HepG2 (cell line): ENCODE data around the gene PRDX3. TPM values are rescaled to one million over a fixed set of nuclear protein-coding genes. Genes with fewer than 3 reads are reported as not detected.

Source experiments
- ATAC-seq: fragments of 200-7000 bp; cut with Tn5 transposase; 3 replicates; pipeline ENCODE4 v1.9.1; 2020; ENCODE audit warnings: mild to moderate bottlenecking, moderate library complexity
- BruUV-seq: library from RNA; stranded (reverse); fragments of 400-500 nt; replicated peaks from 2 replicates; lab custom pipeline; 2021; lab: Mats Ljungman, UMichigan
- CTCF ChIA-PET: fragments of 300-600 bp; formaldehyde crosslinking; extraction: SDS; loops from one replicate; lab custom pipeline; 2021; ENCODE audit warnings: low total read pairs, inconsistent platforms, low intra/inter-chr PET ratio; lab: Yijun Ruan, JAX
- POLR2A ChIA-PET: fragments of 350-600 bp; sonication (Branson Sonifier 250); formaldehyde crosslinking; loops from one replicate; lab custom pipeline; 2020; ENCODE audit warnings: antibody characterized with exemption, inconsistent platforms; lab: Yijun Ruan, JAX
- DNase-seq: peaks from one replicate; pipeline ENCODE4 v3.0.0-alpha.2; 2015; ENCODE audit warnings: low spot score
- FAIRE-seq: peaks from 3 replicates; lab custom pipeline; 2011; peaks lifted over from hg19 to GRCh38; lab: Jason Lieb, UNC
- H2AFZ ChIP-seq: one replicate; pipeline ENCODE4 v1.6.1; 2011; ENCODE audit warnings: low read length, inconsistent platforms
- H3K27ac ChIP-seq: fragments of 300-600 bp; 3 replicates; pipeline ENCODE4 v1.8.0; 2011; ENCODE audit warnings: mixed run types, mild to moderate bottlenecking, mixed read lengths, low read length, inconsistent platforms; ENCODE audit not compliant: insufficient read depth; ENCODE audit errors: extremely low read length
- H3K27me3 ChIP-seq, 2 experiments: fragments of 200-600 bp in 1 of 2; 2 replicates in 1 of 2; 3 replicates in 1 of 2; pipeline versions ENCODE4 v1.6.0 to v1.8.0; 2011; ENCODE audit warnings: low read length in 2 of 2, mild to moderate bottlenecking in 2 of 2, moderate library complexity in 2 of 2, inconsistent platforms in 1 of 2; ENCODE audit not compliant: insufficient read depth in 2 of 2, control insufficient read depth in 1 of 2
- H3K36me3 ChIP-seq, 2 experiments: fragments of 200-600 bp in 1 of 2; replicated peaks in 1 of 2; 2 replicates in 1 of 2; 3 replicates in 1 of 2; pipeline versions ENCODE4 v1.5.1 to v1.8.0; 2011; ENCODE audit warnings: low read length in 2 of 2, inconsistent platforms in 1 of 2; ENCODE audit not compliant: insufficient read depth in 2 of 2, control insufficient read depth in 1 of 2
- H3K4me1 ChIP-seq: 2 replicates; pipeline ENCODE4 v1.5.1; 2012; ENCODE audit warnings: low read length, inconsistent platforms; ENCODE audit not compliant: insufficient read depth
- H3K4me2 ChIP-seq: 2 replicates; pipeline ENCODE4 v1.6.0; 2011; ENCODE audit warnings: low read depth, low read length, inconsistent platforms
- H3K4me3 ChIP-seq, 3 experiments: fragments of 200-600 bp in 1 of 3; sonication (generic), shearing (Covaris generic) in 1 of 3; replicated peaks in 1 of 3; 2 replicates each; pipeline ENCODE4 v1.5.1; 2011 to 2016; ENCODE audit warnings: low read length in 3 of 3, inconsistent platforms in 2 of 3, low read depth in 2 of 3, mild to moderate bottlenecking in 2 of 3, control low read depth in 1 of 3, mixed read lengths in 1 of 3; ENCODE audit not compliant: insufficient read depth in 1 of 3
- H3K79me2 ChIP-seq: one replicate; pipeline ENCODE4 v1.6.1; 2011; ENCODE audit warnings: low read length, inconsistent platforms; ENCODE audit not compliant: insufficient read depth
- H3K9ac ChIP-seq: 2 replicates; pipeline ENCODE4 v1.6.0; 2011; ENCODE audit warnings: mild to moderate bottlenecking, low read depth, low read length, inconsistent platforms; ENCODE audit not compliant: insufficient read depth
- H3K9me3 ChIP-seq: 2 replicates; pipeline ENCODE4 v1.5.1; 2012; ENCODE audit warnings: mild to moderate bottlenecking, low read length
- H4K20me1 ChIP-seq: 2 replicates; pipeline ENCODE4 v1.6.0; 2011; ENCODE audit warnings: inconsistent platforms, mild to moderate bottlenecking, low read length, moderate library complexity; ENCODE audit not compliant: insufficient read depth
- ASH2L ChIP-seq: fragments of 300-600, 200-600 bp; sonication (generic); IDR thresholded peaks from 2 replicates; pipeline ENCODE4 v1.7.0; 2017; ENCODE audit warnings: low read depth, mild to moderate bottlenecking, moderate library complexity, mixed read lengths, low read length; ENCODE audit not compliant: insufficient read length
- FOSL2 ChIP-seq: sonication (generic); formaldehyde crosslinking; IDR thresholded peaks from 2 replicates; pipeline ENCODE4 v1.4.0; 2020; ENCODE audit warnings: missing genetic modification reagents
- GATAD1 ChIP-seq: IDR thresholded peaks from 2 replicates; pipeline ENCODE4 v1.6.1; 2016; ENCODE audit warnings: missing genetic modification reagents, missing compliant biosample characterization
- JDP2 ChIP-seq: sonication (generic); formaldehyde crosslinking; IDR thresholded peaks from 2 replicates; pipeline ENCODE4 v1.8.1; 2022; ENCODE audit warnings: missing genetic modification reagents, borderline replicate concordance
- THRA ChIP-seq: sonication (generic); formaldehyde crosslinking; IDR thresholded peaks from 2 replicates; pipeline ENCODE4 v1.4.0; 2020; ENCODE audit warnings: missing genetic modification reagents, borderline replicate concordance
- ZFP82 ChIP-seq: sonication (generic); formaldehyde crosslinking; IDR thresholded peaks from 2 replicates; pipeline ENCODE4 v1.5.1; 2020; ENCODE audit warnings: mild to moderate bottlenecking, missing genetic modification reagents, borderline replicate concordance
- ZMAT3 ChIP-seq: sonication (generic); formaldehyde crosslinking; conservative IDR thresholded peaks from 2 replicates; pipeline ENCODE4 v1.7.0; 2021; ENCODE audit warnings: missing genetic modification reagents
- ZNF766 ChIP-seq: sonication (generic); formaldehyde crosslinking; IDR thresholded peaks from 2 replicates; pipeline ENCODE4 v1.5.0; 2020; ENCODE audit warnings: missing genetic modification reagents, borderline replicate concordance
- WGBS: methylation state at CpG from one replicate; pipeline ENCODE4 v1.1.6; 2017; ENCODE audit warnings: low lambda C conversion rate; 5-methylcytosine and 5-hydroxymethylcytosine counted together
- in situ Hi-C: cut with HindIII; loops from 2 replicates; pipeline ENCODE4 v1.10.0; 2017; ENCODE audit warnings: low pct_unique_long_range_greater_than_20kb; ENCODE audit not compliant: extremely low pct_ligation_motif_present
- intact Hi-C: fragments of 100-400 bp; cut with micrococcal nuclease; formaldehyde crosslinking; loops from one replicate; pipeline ENCODE4 v1.10.0; 2022; ENCODE audit not compliant: unreplicated experiment
- polyA plus RNA-seq, 8 experiments: library from polyadenylated mRNA; depleted of rRNA in 3 of 8; stranded (reverse) in 7 of 8; unstranded in 1 of 8; fragments of >200 nt; fragmentation: Illumina TruSeq in 4 of 8; extraction: Trizol in 4 of 8; gene quantifications; 2 replicates each; pipeline versions ENCODE4 v1.2.1 to v1.2.3, GENCODE V29; 2011 to 2016; ENCODE audit warnings: low read depth in 4 of 8, missing spikeins in 1 of 8, mixed read lengths in 1 of 8; ENCODE audit not compliant: insufficient read depth in 1 of 8
- total RNA-seq, 5 experiments: library from RNA; depleted of rRNA; stranded (reverse); fragments of >200 nt; fragmentation: Illumina TruSeq; extraction: Trizol; gene quantifications; 2 replicates each; pipeline ENCODE4 v1.2.3, GENCODE V29; 2016; ENCODE audit warnings: low read depth in 1 of 5
- TF ChIP-seq, protein P1 (sequence below): sonication (generic); formaldehyde crosslinking; IDR thresholded peaks from 2 replicates; pipeline ENCODE4 v1.5.0; 2020; ENCODE audit warnings: mild to moderate bottlenecking, missing genetic modification reagents
- TF ChIP-seq, protein P2 (sequence below): sonication (generic); formaldehyde crosslinking; IDR thresholded peaks from 2 replicates; pipeline ENCODE4 v1.8.0; 2023; ENCODE audit warnings: mild to moderate bottlenecking, missing genetic modification reagents

Gene PRDX3
- total and polyA plus RNA-seq, 2 of the 13 experiments (the other 11 are each of a cell fraction or from before 2014, with no cell fraction given), result 407 to 565 TPM

GRCh38 chr10:119120413-119120867 is 58.2 kb downstream of the PRDX3 start (continued):
- TF ChIP-seq ZNF766 (CRISPR knock-in tag), result no peak
- TF ChIP-seq ASH2L, result peak; percentile 49
- TF ChIP-seq JDP2 (CRISPR knock-in tag), result no peak
- TF ChIP-seq GATAD1 (CRISPR knock-in tag), result peak; percentile 18; the same call in 1 of the 2 replicates

GRCh38 chr10:119119400-119119799 is 59.2 kb downstream of the PRDX3 start:
- FAIRE-seq (no peak), DNase-seq (no peak), ATAC-seq (no peak)
- Histone ChIP-seq H3K27ac (peak overlapping the region; percentile 95), H4K20me1 (no peaks in the 10 kb centered on the region), H3K27me3 (no peaks in the 10 kb centered on the region), H3K36me3 (peaks cover 7 to 24% of the 10 kb centered on the region in 2 experiments), H3K9ac (0 out of 2 replicates have a peak overlapping the region, but pooled peaks have one; percentile 65), H2AFZ (no peak overlapping the region), H3K4me2 (peak overlapping the region; percentile 46; the same call in 1 of the 2 replicates), H3K79me2 (no peaks in the 10 kb centered on the region), H3K4me3 (no peak overlapping the region), H3K4me1 (peaks cover 66% of the 10 kb centered on the region), H3K9me3 (no peaks in the 10 kb centered on the region)
- CTCF ChIA-PET, result no interaction called here
- intact Hi-C loops (no loop called here), in situ Hi-C loops (no loop called here)
- POLR2A ChIA-PET, result interaction anchor here (0.8 to 6.4 kb wide), 5 partner anchors 15 to 46 kb away, joined by 4 to 40 read pairs (median 5); partner anchors contain the start of genes DENND10, EIF3A and SFXN4
- BruUV-seq, result no TSS peak
- WGBS, result no CpG with 5 or more reads among the region's 1 CpG
- peak; percentile 66; the same call in 1 of the 2 replicates for TF ChIP-seq THRA
- TF ChIP-seq ZMAT3, result no peak
- TF ChIP-seq, protein P1, sequence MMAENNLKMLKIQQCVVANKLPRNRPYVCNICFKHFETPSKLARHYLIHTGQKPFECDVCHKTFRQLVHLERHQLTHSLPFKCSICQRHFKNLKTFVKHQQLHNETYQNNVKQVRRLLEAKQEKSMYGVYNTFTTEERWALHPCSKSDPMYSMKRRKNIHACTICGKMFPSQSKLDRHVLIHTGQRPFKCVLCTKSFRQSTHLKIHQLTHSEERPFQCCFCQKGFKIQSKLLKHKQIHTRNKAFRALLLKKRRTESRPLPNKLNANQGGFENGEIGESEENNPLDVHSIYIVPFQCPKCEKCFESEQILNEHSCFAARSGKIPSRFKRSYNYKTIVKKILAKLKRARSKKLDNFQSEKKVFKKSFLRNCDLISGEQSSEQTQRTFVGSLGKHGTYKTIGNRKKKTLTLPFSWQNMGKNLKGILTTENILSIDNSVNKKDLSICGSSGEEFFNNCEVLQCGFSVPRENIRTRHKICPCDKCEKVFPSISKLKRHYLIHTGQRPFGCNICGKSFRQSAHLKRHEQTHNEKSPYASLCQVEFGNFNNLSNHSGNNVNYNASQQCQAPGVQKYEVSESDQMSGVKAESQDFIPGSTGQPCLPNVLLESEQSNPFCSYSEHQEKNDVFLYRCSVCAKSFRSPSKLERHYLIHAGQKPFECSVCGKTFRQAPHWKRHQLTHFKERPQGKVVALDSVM (CRISPR knock-in tag), result peak; percentile 80
- TF ChIP-seq, protein P2, sequence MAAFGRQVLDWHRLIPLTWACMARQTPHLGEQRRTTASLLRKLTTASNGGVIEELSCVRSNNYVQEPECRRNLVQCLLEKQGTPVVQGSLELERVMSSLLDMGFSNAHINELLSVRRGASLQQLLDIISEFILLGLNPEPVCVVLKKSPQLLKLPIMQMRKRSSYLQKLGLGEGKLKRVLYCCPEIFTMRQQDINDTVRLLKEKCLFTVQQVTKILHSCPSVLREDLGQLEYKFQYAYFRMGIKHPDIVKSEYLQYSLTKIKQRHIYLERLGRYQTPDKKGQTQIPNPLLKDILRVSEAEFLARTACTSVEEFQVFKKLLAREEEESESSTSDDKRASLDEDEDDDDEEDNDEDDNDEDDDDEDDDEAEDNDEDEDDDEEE (CRISPR knock-in tag), result no peak
- TF ChIP-seq FOSL2 (CRISPR knock-in tag), result peak; percentile 63
- TF ChIP-seq ZFP82, result no peak
